Stimulated activated CD8-positive, alpha-beta memory T cell treated with anti-CD3 and anti-CD28 coated beads, Interleukin-15, amount 100 ng/mL, for 48 hours (primary cell): Measurements from ENCODE around the gene COPS3.

Source experiments
- DNase-seq, 2 donors: peaks; one replicate each; pipeline ENCODE4 v3.0.0-alpha.2; 2020; ENCODE audit warnings: low read depth in 2 of 2

The COPS3 gene

DNA sequence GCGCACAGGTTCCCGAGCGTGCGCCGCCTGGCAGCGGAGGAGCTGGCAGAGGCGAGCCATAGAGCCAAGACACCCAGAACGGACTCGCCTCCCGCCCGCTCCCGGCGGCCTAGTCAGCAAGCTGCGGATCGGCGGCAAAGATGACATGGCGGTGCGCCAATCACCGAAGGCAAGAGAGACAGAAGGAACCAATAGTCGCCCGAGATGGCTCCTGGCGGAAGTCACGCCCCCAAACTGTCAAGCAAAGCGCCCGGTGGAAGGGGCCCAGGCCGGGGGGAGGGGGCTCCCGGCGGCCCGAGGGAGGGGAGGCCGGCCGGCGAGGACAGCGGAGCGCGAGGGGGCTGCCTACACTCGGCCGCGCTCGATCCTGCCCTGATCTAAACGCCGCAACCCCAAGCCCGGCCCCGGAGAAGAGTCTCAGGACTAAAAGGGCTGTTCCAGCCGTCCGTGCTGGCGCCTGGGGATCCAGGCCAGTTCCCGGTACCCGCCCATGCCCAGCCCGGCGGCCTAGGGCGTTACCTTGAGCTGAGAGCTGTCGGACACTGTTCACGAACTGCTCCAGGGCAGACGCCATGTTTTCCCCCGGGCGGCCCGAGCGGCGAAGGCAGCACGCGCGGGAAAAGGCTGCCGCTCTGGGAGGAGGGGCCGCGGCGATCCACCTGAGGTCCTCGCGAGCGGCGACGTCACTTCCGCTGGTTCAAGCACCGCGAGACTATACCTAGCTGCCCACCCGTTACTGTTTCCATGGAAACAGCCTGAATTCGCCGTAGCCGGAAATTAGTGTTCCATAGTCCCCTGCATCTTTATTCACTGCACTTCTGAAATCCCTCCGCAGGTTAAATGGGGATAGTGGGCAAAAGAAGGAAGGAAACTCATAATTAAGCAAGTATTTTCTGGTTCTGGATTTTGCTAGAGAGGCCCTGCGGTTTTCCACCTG is at the start of gene COPS3:
COPS3 (minus strand) TSS at position 634 of the 937 bp plus-strand sequence; CDS start at position 574, 60 bp downstream.
- peak; percentile 95 to 97 for DNase-seq

DNA sequence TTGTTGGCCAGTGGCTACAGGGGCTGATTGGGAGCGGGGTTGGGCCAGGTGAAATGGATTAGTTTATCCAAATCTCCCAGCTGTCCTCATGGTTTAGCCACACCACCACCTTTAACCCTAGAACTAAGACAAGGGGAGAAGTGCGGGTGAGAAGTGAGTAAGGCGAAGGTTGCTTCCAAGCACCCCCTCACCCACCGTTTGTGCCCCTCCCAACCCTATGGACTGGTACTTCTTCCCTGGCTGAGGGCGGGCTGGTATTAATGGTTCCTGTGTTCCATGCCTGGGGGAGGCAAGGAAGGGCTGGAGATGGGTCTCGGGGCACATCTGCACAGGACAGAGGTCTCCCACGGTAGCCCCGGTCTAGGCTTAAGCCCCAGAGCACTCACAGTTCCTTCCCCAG is 47.2 kb upstream of the COPS3 start:
- no peak for DNase-seq

DNA sequence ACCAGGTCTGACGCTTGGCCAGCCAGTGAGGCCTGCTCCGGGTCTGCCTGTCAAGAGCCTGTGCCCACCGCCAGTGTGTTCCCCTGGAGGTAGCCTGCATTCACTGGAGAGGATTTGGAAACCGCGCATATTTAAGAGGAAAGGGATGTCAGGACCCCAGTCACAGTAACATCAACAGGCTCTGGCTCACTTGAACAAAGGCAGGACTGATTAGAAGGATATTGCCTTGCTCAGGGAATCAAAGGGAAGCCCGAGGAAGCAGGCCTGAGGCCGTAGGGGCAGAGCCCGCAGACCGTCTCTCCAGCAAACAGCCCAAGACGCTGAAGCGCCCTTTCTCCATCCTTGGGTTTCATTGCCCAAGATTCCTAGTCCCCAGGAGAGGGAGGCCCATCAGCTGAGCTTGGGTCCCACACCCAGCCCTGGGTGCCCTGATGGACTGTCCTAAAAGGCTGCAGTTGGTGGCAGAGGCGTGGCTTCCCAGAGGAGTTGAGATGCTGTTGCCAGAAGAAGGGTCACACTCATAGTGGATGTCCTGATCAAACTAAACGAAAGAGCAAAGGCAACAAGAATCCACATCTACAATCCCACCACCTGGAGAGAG is 45.3 kb upstream of the COPS3 start:
- DNase-seq: no peak

DNA sequence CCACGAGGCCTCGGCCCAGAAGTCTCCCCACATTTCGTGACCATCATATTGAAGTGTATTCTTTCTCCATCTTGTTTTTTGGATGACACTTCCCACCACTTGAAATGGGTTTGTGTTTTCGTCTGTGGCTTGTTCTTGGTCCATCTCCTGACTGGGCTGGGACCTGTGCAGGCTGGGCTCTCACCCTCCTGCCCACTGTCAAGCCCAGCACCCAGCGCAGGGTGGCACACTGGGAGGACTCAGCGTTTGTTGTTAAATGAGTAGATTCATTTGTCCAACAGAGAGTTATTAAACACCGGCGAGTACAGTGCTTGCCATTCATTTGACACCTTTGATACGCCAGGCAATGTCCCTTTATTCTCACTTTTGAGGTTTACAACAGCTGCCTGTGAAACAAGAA is 44.8 kb upstream of the COPS3 start:
- DNase-seq: no peak

- DNase-seq: no peak
These were observed 44.2 kb upstream of the COPS3 start for GRCh38 chr17:17325228-17325627.

- DNase-seq: no peak
These were observed 43.6 kb upstream of the COPS3 start for GRCh38 chr17:17324616-17325015.

- DNase-seq: no peak
These were observed 41.8 kb upstream of the COPS3 start for GRCh38 chr17:17322516-17323510.

DNA sequence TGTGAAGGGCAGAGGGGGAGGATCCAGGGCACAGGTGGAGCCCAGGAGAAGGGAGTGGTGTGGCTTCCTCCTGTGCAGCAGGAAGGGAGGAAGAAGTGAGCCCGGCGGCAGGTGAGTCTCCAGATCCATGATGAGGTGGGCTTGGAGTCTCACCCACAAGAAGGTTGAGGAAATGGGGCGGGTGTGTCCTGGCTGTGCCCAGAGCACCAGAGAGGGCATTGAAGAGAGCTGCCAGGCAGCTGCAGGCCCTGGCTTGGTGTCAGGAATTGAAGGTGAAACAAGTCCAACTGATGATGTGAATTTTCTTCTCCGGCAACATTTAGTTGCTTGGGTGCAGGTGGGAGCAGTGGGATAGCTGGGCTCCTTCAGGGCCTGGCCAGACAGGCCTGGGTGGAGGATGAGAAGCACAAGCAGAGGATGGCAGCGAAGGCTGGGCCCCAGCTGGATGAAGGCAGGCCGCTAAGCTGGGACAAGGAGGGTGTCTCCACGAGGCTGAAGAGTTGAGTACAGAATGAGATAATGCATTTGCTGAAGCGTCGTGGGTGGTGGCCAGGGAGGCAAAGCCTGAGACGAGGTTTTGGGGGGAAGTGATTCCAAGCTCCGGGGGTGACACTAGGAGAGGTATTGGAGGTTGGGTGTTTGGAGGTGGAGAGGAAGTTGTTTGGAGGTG is 40.4 kb upstream of the COPS3 start:
- no peak for DNase-seq

- no peak for DNase-seq
These were observed 39.8 kb upstream of the COPS3 start for GRCh38 chr17:17320911-17321220.

DNA sequence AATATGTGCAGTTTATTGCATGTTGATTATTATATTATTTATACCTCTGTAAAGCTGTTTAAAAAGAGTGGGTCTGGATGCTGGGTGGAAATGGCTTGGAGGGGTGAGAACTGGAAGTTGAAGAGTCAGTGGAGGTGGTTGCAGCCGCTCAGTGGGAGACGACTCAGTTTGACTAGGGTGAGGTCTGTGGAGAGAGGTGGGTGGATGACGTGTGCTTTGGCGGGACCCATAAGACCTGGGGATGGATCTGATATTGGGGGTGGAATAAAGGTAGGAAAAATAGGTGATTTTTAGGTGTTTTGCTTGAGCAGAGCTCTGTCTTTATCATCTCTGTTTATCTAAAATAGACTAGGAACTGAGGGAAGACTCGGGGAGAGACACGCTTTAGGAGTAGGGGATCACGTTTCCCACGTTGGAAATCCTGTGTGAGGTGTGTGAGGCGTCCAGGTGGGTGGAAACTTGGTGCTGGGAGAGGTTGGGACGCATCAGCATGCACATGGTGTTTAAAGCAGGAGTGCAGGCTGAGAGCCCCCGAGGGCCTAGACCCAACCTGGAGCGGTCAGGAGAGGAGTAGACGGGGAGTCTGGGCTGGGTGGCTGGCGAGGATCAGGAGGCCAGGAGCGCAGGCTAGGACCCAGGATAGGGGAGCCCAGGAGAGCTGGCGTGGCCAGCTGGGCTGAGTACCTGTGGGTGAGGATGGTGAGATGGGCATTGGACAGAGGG is 39.3 kb upstream of the COPS3 start:
- DNase-seq: no peak

DNA sequence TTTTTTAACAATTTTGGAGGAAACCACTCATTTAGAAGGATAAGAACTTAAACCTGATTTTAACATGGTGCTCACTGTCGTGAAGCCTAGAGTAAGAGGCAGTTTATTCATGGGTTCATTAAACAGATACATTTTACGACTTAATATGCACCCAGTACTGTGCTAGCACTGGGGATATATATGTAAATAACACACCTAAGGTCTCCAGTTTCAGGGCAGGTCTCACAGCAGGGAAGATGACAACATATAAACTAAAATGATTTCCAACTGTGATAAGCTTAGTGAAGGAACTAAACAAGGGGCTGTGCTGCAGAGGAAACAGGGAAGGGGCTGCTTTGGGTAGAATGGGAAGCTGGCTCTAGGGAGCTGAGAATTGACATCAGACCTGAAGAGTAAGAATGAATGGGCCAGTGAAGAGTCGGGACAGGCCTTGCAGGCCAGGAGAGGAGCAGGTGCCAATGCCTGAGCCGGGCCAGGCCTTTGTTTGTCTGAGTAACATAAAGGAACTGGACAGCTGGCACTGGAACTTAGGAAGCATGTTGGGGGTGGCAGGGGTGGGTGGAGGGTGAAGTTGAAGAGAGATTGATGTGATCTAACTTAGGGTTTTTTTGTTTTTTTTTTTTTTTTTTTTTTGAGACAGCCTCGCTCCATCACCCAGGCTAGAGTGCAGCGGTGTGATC is 34.2 kb upstream of the COPS3 start:
- DNase-seq: no peak

- no peak for DNase-seq
These were observed 33.5 kb upstream of the COPS3 start for GRCh38 chr17:17314501-17315071.

GRCh38 chr17:17313350-17313991 is 32.4 kb upstream of the COPS3 start:
- peak; percentile 30 to 48 for DNase-seq

DNA sequence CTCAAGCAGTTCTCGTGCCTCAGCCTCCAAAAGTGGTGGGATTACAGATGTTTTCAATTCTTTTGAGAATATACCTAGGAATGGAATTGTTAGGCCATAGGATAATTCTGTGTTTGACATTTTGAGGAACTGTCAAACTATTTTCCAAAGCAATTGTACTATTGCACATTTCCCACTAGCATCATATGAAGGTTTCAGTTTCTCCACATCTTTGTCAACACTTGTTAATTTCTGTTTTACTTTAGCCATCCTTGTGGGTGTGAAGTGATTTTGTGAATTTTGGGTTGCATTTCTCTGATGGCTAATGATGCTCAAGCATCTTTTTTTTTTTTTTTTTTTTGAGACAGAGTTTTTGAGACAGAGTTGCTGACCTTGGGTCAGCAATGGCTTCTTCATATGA is 28.3 kb upstream of the COPS3 start:
- no peak for DNase-seq

DNA sequence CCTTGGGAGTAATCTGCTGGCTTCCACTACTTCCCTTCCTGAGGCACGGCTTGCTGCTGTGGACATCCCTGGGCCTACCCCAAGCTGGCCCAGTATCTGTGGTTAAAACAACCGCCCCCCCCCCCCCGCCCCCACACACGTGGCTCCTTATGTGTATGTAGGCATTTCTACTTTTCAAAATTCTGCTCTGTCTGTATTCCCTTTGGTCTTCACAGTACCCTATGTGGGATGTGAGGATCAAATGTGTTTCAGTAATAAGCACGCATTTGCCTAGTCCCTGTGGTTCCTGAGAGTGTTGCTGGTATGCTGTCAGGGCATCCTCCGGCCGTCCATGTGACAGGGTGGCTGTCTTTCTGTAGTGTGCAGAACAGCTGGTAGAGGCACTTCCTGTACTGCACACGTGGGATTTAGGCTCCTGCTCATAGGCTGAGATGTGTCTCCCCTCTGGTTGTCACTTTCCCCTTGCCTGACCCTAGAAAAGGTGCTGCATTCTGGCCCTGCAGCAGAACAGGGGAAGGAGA is 24.3 kb upstream of the COPS3 start:
- peak; percentile 35 to 40 for DNase-seq

DNA sequence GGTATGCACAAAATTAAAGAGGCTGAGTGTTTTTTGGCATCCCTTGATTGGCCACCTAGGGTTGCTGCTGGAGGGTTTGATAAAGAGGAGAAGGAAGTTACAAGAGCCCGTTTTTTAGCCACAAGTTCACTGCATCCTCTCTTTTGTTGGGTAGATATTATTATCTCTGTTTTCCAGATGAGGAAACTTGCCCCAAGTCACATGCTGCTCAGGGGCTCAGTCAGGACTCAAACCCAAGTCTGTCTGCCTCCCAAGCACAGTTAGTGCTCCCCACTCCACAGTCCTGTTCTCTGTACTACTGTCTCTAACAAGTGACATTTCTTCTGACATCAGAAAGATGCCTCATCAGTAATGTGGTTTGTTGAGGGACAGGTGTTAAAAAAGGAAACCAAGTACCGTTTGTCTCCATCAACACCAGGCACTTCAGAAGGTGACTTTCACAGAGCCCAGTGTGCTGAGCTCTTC is 23.5 kb upstream of the COPS3 start:
- DNase-seq: peak in 1 of 2 donors; percentile 4

DNA sequence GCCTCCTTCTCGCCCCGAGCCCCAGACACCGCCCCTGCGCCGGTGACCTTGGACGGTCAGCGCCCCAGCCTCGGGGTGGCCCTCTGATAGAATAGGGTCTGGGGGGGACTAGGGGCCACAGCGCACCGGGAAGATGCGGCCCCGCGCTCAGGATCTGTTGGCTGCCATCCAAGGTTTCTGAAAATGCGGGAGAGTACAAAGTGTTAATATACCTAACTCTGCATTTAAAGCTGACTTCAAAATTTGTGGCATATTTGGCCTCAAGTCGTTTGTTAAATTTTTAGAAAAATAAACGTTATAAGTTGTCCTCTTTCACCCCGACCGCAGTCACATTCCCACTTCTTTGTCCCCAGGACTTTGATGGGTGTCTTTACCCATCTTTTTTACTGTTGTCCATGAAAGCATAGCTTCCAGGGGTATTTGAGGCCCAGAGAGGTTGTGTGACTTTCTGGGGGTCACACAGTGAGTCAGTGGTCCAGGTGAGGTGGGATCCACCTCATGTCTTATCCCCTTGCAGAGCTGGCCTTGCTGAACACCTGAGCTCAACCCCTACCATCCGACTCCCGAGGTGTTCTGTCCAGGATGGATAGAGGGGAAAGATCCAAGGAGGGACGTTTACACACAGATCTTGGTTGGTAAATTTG is 22.9 kb upstream of the COPS3 start:
- DNase-seq: no peak

- DNase-seq: peak; percentile 64 to 66
These were observed 22.2 kb upstream of the COPS3 start, which contains the start of gene NT5M for GRCh38 chr17:17303010-17303846. NT5M (plus strand) TSS chr17:17303373; CDS start chr17:17303551, 178 bp downstream.
